Suprapubic skin (tissue), 4 donors: ENCODE results near the gene MRPS12.

Experiments used
- EP300 ChIP-seq: sonication (generic); formaldehyde crosslinking; IDR thresholded peaks from one replicate; pipeline ENCODE4 v1.6.1; 2017; ENCODE audit warnings: antibody characterized with exemption
- POLR2A ChIP-seq, 2 donors: fragments of 450-650 bp; IDR thresholded peaks; one replicate each; pipeline ENCODE4 v1.6.1; 2017; ENCODE audit warnings: antibody characterized with exemption in 2 of 2, mild to moderate bottlenecking in 2 of 2, moderate library complexity in 2 of 2
- POLR2AphosphoS5 ChIP-seq, 3 donors: sonication (generic); formaldehyde crosslinking; IDR thresholded peaks; one replicate each; pipeline ENCODE4 v1.6.1; 2017; ENCODE audit warnings: antibody characterized with exemption in 3 of 3
- TF ChIP-seq, protein P1 (sequence below), 2 donors: fragments of 200-600 bp in 1 of 2; fragments of 450-650 bp in 1 of 2; sonication (generic) in 1 of 2; IDR thresholded peaks; one replicate each; pipeline ENCODE4 v1.5.1; 2016 to 2019; ENCODE audit warnings: antibody characterized with exemption in 2 of 2, mild to moderate bottlenecking in 1 of 2, moderate library complexity in 1 of 2

GRCh38 chr19:38919837-38920601 lies 10.7 kb upstream of the MRPS12 start:
- TF ChIP-seq, protein P1, sequence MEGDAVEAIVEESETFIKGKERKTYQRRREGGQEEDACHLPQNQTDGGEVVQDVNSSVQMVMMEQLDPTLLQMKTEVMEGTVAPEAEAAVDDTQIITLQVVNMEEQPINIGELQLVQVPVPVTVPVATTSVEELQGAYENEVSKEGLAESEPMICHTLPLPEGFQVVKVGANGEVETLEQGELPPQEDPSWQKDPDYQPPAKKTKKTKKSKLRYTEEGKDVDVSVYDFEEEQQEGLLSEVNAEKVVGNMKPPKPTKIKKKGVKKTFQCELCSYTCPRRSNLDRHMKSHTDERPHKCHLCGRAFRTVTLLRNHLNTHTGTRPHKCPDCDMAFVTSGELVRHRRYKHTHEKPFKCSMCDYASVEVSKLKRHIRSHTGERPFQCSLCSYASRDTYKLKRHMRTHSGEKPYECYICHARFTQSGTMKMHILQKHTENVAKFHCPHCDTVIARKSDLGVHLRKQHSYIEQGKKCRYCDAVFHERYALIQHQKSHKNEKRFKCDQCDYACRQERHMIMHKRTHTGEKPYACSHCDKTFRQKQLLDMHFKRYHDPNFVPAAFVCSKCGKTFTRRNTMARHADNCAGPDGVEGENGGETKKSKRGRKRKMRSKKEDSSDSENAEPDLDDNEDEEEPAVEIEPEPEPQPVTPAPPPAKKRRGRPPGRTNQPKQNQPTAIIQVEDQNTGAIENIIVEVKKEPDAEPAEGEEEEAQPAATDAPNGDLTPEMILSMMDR (IDR thresholded peaks at IDR 0.05): no peak
- TF ChIP-seq EP300: no peak
- no peak for TF ChIP-seq POLR2A (IDR thresholded peaks at IDR 0.05)
- TF ChIP-seq POLR2AphosphoS5 (IDR thresholded peaks at IDR 0.05): no peak
